Measurements from ENCODE around the gene LRBA. TPM values are rescaled to one million over a fixed set of nuclear protein-coding genes. Genes with fewer than 3 reads are reported as not detected.

The LRBA gene
- total and polyA plus RNA-seq, 4 donors = 8.2 to 69.8 (median 32.8) TPM

DNA sequence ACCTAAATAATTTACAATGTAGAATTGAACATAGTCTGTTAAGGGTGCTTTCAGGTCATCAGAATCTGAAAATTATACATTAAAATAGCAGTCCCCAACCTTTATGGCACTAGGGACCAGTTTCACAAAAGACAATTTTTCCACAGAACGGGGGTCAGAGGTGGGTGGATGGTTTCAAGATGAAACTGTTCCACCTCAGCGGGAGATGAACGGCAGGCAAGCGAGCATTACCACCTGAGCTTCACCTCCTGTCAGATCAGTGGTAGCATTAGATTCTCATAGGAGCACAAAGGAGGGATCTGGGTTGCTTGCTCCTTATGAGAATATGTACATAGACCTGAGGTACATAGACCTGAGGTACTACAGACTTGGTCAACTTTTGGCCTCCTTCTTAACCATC, 29.0 kb downstream of the LRBA start:
- WGBS = 96% methylated on average over 4 of the region's 4 CpGs
- Histone ChIP-seq H3K4me3 (ENCODE audit: low read depth in 1 of 3, low read length in 3 of 3) (no peak overlapping the region), H3K36me3 (ENCODE audit: control insufficient read depth in 4 of 4, insufficient read depth in 3 of 4, low read depth in 1 of 4, low read length in 3 of 4) (no peaks in the 10 kb centered on the region), H3K27me3 (ENCODE audit: control insufficient read depth in 4 of 4, insufficient read depth in 4 of 4, low read length in 3 of 4) (no peaks in the 10 kb centered on the region), H3K4me1 (ENCODE audit: control insufficient read depth in 4 of 4, insufficient read depth in 4 of 4, low read length in 3 of 4) (no peaks in the 10 kb centered on the region), H3K27ac (ENCODE audit: low read depth in 1 of 2, low read length in 2 of 2) (no peak overlapping the region), H3K9me3 (ENCODE audit: control insufficient read depth in 4 of 4, low read length in 3 of 4) (no peaks in the 10 kb centered on the region), H3K9ac (ENCODE audit: low read depth in 1 of 2, low read length in 2 of 2) (no peak overlapping the region)
- DNase-seq (ENCODE audit: low spot score) = no peak
- TF ChIP-seq RXRA (IDR thresholded peaks at IDR 0.05) (no peak), TAF1 (conservative IDR thresholded peaks at IDR 0.05) (no peak), GABPA (IDR thresholded peaks at IDR 0.05 in 1 of 2, conservative IDR thresholded peaks at IDR 0.05 in 1 of 2) (no peak), EGR1 (IDR thresholded peaks at IDR 0.05; ENCODE audit: low read depth in 2 of 2) (no peak), YY1 (IDR thresholded peaks at IDR 0.05) (no peak), NR2F2 (IDR thresholded peaks at IDR 0.05) (no peak), SP1 (IDR thresholded peaks at IDR 0.05) (no peak), RAD21 (IDR thresholded peaks at IDR 0.05) (no peak), FOXA2 (IDR thresholded peaks at IDR 0.05) (no peak), HNF4G (IDR thresholded peaks at IDR 0.05) (no peak), JUND (IDR thresholded peaks at IDR 0.05) (no peak), HNF4A (conservative IDR thresholded peaks at IDR 0.05) (no peak), FOXA1 (IDR thresholded peaks at IDR 0.05) (no peak)
- TF ChIP-seq, protein P1, sequence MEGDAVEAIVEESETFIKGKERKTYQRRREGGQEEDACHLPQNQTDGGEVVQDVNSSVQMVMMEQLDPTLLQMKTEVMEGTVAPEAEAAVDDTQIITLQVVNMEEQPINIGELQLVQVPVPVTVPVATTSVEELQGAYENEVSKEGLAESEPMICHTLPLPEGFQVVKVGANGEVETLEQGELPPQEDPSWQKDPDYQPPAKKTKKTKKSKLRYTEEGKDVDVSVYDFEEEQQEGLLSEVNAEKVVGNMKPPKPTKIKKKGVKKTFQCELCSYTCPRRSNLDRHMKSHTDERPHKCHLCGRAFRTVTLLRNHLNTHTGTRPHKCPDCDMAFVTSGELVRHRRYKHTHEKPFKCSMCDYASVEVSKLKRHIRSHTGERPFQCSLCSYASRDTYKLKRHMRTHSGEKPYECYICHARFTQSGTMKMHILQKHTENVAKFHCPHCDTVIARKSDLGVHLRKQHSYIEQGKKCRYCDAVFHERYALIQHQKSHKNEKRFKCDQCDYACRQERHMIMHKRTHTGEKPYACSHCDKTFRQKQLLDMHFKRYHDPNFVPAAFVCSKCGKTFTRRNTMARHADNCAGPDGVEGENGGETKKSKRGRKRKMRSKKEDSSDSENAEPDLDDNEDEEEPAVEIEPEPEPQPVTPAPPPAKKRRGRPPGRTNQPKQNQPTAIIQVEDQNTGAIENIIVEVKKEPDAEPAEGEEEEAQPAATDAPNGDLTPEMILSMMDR (IDR thresholded peaks at IDR 0.05; ENCODE audit: low read depth, low read length, missing input control) = no peak
- TF ChIP-seq, protein P2, sequence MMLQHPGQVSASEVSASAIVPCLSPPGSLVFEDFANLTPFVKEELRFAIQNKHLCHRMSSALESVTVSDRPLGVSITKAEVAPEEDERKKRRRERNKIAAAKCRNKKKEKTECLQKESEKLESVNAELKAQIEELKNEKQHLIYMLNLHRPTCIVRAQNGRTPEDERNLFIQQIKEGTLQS (IDR thresholded peaks at IDR 0.05) = no peak
- TF ChIP-seq, protein P3, sequence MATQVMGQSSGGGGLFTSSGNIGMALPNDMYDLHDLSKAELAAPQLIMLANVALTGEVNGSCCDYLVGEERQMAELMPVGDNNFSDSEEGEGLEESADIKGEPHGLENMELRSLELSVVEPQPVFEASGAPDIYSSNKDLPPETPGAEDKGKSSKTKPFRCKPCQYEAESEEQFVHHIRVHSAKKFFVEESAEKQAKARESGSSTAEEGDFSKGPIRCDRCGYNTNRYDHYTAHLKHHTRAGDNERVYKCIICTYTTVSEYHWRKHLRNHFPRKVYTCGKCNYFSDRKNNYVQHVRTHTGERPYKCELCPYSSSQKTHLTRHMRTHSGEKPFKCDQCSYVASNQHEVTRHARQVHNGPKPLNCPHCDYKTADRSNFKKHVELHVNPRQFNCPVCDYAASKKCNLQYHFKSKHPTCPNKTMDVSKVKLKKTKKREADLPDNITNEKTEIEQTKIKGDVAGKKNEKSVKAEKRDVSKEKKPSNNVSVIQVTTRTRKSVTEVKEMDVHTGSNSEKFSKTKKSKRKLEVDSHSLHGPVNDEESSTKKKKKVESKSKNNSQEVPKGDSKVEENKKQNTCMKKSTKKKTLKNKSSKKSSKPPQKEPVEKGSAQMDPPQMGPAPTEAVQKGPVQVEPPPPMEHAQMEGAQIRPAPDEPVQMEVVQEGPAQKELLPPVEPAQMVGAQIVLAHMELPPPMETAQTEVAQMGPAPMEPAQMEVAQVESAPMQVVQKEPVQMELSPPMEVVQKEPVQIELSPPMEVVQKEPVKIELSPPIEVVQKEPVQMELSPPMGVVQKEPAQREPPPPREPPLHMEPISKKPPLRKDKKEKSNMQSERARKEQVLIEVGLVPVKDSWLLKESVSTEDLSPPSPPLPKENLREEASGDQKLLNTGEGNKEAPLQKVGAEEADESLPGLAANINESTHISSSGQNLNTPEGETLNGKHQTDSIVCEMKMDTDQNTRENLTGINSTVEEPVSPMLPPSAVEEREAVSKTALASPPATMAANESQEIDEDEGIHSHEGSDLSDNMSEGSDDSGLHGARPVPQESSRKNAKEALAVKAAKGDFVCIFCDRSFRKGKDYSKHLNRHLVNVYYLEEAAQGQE (IDR thresholded peaks at IDR 0.05) = no peak
- TF ChIP-seq, protein P4, sequence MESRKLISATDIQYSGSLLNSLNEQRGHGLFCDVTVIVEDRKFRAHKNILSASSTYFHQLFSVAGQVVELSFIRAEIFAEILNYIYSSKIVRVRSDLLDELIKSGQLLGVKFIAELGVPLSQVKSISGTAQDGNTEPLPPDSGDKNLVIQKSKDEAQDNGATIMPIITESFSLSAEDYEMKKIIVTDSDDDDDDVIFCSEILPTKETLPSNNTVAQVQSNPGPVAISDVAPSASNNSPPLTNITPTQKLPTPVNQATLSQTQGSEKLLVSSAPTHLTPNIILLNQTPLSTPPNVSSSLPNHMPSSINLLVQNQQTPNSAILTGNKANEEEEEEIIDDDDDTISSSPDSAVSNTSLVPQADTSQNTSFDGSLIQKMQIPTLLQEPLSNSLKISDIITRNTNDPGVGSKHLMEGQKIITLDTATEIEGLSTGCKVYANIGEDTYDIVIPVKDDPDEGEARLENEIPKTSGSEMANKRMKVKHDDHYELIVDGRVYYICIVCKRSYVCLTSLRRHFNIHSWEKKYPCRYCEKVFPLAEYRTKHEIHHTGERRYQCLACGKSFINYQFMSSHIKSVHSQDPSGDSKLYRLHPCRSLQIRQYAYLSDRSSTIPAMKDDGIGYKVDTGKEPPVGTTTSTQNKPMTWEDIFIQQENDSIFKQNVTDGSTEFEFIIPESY (IDR thresholded peaks at IDR 0.05) = no peak
- TF ChIP-seq, protein P5, sequence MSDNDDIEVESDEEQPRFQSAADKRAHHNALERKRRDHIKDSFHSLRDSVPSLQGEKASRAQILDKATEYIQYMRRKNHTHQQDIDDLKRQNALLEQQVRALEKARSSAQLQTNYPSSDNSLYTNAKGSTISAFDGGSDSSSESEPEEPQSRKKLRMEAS (IDR thresholded peaks at IDR 0.05) = no peak

Data from liver (tissue), 9 donors.